Measurements from ENCODE around the gene UBAP1L. TPM values are rescaled to one million over a fixed set of nuclear protein-coding genes. Genes with fewer than 3 reads are reported as not detected.

The UBAP1L gene
- total and polyA plus RNA-seq, 2 donors (not counting 3 experiments of a cell fraction or from before 2014, with no cell fraction given): 1.9 to 5.0 TPM

GRCh38 chr15:65105038-65105437 is 10.0 kb downstream of the UBAP1L start:
- Histone ChIP-seq H3K27ac (ENCODE audit: insufficient read depth, low read depth, low read length) (no peak overlapping the region), H3K27me3 (ENCODE audit: control insufficient read depth in 2 of 2, insufficient read depth in 2 of 2, low read length in 2 of 2) (no peaks in the 10 kb centered on the region), H3K9ac (replicated peaks; ENCODE audit: extremely low read depth, insufficient read depth, low read length) (no peak overlapping the region), H3K79me2 (ENCODE audit: control insufficient read depth, insufficient read depth, low read length) (no peaks in the 10 kb centered on the region), H3K36me3 (ENCODE audit: control insufficient read depth in 2 of 2, extremely low read depth in 1 of 2, insufficient read depth in 2 of 2, low read length in 2 of 2) (no peaks in the 10 kb centered on the region), H3K9me1 (replicated peaks; ENCODE audit: control insufficient read depth, extremely low read depth, insufficient read depth, low read length) (no peaks in the 10 kb centered on the region), H3K4me3 (replicated peaks in 1 of 3; ENCODE audit: insufficient read depth in 1 of 3, low read depth in 1 of 3, low read length in 3 of 3) (no peak overlapping the region), H3K4me2 (ENCODE audit: insufficient read depth, low read length) (no peak overlapping the region), H3K9me3 (replicated peaks; ENCODE audit: control insufficient read depth, insufficient read depth, low read length) (no peaks in the 10 kb centered on the region), H4K20me1 (replicated peaks; ENCODE audit: control insufficient read depth, extremely low read depth, insufficient read depth, low read length) (no peaks in the 10 kb centered on the region), H3K4me1 (ENCODE audit: control insufficient read depth, extremely low read depth, insufficient read depth, low read length) (peaks cover 2% of the 10 kb centered on the region), H2AFZ (ENCODE audit: low read depth, low read length) (no peak overlapping the region)
- CTCF ChIA-PET: interaction anchor here (0.6 kb wide), 2 partner anchors 28 to 258 kb away, joined by 3 read pairs; no protein-coding TSS in a partner anchor
- POLR2A ChIA-PET: no interaction called here
- no peak for TF ChIP-seq EZH2 (IDR thresholded peaks at IDR 0.05; ENCODE audit: borderline replicate concordance, low read depth, low read length, severe bottlenecking)
- no peak for TF ChIP-seq FOS (IDR thresholded peaks at IDR 0.05; ENCODE audit: borderline replicate concordance, insufficient read depth, low read length)
- no peak for TF ChIP-seq GATA2 (IDR thresholded peaks at IDR 0.05; ENCODE audit: insufficient read depth, insufficient read length, low read depth, low read length)
- no peak for TF ChIP-seq JUN (IDR thresholded peaks at IDR 0.05; ENCODE audit: borderline replicate concordance, insufficient read depth, insufficient read length, low read depth)
- TF ChIP-seq CTCF (IDR thresholded peaks at IDR 0.05; ENCODE audit: extremely low read depth in 1 of 2, insufficient read depth in 1 of 2, low read depth in 1 of 2, low read length in 2 of 2): no peak
- no peak for TF ChIP-seq MAX (IDR thresholded peaks at IDR 0.05; ENCODE audit: insufficient read depth, insufficient read length)
- TF ChIP-seq MYC (IDR thresholded peaks at IDR 0.05; ENCODE audit: low read depth, low read length): no peak
- no peak for TF ChIP-seq POLR2A (IDR thresholded peaks at IDR 0.05; ENCODE audit: low read depth, low read length)
- TF ChIP-seq POLR2AphosphoS5 (IDR thresholded peaks at IDR 0.05; ENCODE audit: insufficient read depth, low read depth, low read length): no peak
- BruUV-seq (replicated peaks): no TSS peak
- DNase-seq (ENCODE audit: low read depth, low spot score): no peak
- intact Hi-C loops (cut with micrococcal nuclease) (no loop called here), dilution Hi-C loops (cut with MboI; ENCODE audit: extremely low pct_ligation_motif_present, low sequenced_read_pairs) (no loop called here)
- no peak for FAIRE-seq
